Measurements from ENCODE around the gene WNK4. TPM values are rescaled to one million over a fixed set of nuclear protein-coding genes. Genes with fewer than 3 reads are reported as not detected.

WNK4 gene
- total RNA-seq, 1 donor from 2014 or later, result 2.4 TPM

- DNase-seq (ENCODE audit: low read depth in 2 of 2), result no peak
Measured at GRCh38 chr17:42796066-42796758, 15.8 kb downstream of the WNK4 start.

GRCh38 chr17:42797067-42798007 lies 16.9 kb downstream of the WNK4 start:
- DNase-seq (ENCODE audit: low read depth in 2 of 2), result no peak

DNA sequence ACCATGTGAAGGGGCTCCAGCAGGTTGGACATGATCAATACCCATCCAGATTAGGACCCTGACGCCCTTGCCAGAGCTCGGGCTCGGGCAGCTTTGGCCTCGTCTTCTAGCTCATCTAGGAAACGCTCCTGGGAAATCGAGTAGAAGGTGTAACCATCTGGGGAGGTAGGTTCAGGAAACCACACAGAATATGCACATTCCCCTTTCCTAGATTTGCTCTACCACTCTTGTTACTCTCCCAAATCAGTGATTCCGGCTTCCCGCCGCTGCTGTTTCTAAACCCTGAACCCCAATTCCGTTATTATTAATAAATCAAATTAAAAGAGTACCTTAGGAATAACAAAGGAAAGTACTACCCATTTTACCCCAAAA lies 17.6 kb downstream of the WNK4 start:
- DNase-seq (ENCODE audit: low read depth in 2 of 2), result no peak

DNA sequence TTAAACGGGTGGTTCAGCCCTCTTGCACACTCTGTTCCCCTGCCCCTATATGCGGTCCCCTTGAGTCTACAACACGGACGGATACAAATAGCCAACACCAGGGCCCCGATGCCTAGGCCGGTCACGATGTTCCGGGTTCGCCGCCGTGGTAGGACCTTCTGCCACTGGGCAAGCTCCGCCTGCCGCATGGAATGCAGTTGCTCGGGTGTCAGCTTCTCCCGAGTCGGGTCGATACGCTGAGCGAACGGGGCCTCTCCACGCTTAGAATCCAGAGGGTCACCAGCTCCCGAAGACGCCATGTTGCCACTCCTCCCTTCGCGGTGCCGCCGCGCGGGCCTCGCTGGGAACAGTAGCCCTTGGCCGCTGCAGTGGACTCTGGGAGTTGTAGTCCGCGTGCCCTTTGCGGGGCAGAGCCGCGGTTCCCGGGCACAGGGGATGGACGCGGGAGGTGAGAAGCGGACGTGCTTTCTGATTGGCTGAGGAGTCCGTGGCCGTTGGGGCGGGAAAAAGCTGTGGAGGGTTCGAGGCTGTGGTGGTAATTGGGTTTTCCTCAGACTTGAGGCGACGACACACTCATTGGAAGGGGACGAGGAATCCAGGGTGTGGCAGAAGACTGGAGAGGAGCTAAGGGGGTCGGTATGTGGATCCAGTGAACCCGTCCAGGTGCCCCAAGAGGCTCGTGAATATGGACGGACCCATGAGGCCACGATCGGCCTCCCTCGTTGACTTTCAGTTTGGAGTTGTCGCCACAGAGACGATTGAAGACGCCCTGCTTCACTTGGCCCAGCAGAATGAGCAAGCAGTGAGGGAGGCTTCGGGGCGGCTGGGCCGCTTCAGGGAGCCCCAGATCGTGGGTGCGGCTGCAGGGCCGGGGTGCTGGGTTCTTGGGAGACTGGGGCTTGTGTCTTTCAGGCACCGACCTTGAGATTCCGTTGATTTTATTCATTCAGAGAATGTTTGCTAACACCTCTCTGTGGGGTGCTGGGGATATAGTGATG lies 18.3 kb downstream of the WNK4 start, which contains the start of the genes CNTD1 and COA3:
TSS of gene CNTD1 (plus strand) at position 479 of the 998 bp plus-strand sequence. CDS start at position 686, 207 bp downstream.
TSS of gene COA3 (minus strand) at position 322 of the 998 bp plus-strand sequence. CDS start at position 299, 23 bp downstream.
- DNase-seq (ENCODE audit: low read depth in 2 of 2), result peak; percentile 69 to 87

- DNase-seq (ENCODE audit: low read depth in 2 of 2), result no peak
Measured at GRCh38 chr17:42803074-42803883, 22.9 kb downstream of the WNK4 start.

GRCh38 chr17:42804918-42805367 lies 24.5 kb downstream of the WNK4 start:
- no peak for DNase-seq (ENCODE audit: low read depth in 2 of 2)

GRCh38 chr17:42806249-42806648 lies 25.8 kb downstream of the WNK4 start:
- no peak for DNase-seq (ENCODE audit: low read depth in 2 of 2)

- DNase-seq (ENCODE audit: low read depth in 2 of 2), result no peak
Measured at GRCh38 chr17:42809250-42809649, 28.8 kb downstream of the WNK4 start.

- DNase-seq (ENCODE audit: low read depth in 2 of 2), result peak in 1 of 2 donors; percentile 79
Measured at GRCh38 chr17:42814633-42815399, 34.4 kb downstream of the WNK4 start.

GRCh38 chr17:42817866-42818265 lies 37.5 kb downstream of the WNK4 start:
- DNase-seq (ENCODE audit: low read depth in 2 of 2), result peak in 1 of 2 donors; percentile 23

- no peak for DNase-seq (ENCODE audit: low read depth in 2 of 2)
Measured at GRCh38 chr17:42818379-42818778, 38.0 kb downstream of the WNK4 start.

GRCh38 chr17:42819939-42820535 lies 39.6 kb downstream of the WNK4 start:
- DNase-seq (ENCODE audit: low read depth in 2 of 2), result peak; percentile 48 to 78

DNA sequence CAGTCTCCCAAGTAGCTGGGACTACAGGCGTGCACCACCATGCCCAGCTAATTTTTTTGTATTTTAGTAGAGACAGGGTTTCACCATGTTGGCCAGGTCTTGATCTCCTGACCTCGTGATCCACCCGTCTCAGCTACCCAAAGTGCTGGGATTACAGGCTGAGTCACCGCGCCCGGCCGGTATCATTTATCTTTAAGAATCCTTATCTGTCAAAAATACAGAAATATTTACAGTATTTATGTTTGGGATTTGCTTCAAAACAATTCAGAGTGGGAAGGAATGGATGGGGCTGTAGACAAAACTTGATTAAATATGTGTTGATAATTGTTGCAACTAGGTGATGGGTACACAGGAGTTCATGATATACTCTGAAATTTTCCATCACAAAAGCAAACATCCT lies 40.8 kb downstream of the WNK4 start:
- DNase-seq (ENCODE audit: low read depth in 2 of 2), result no peak

GRCh38 chr17:42827472-42827871 lies 47.1 kb downstream of the WNK4 start:
- DNase-seq (ENCODE audit: low read depth in 2 of 2), result no peak

- DNase-seq (ENCODE audit: low read depth in 2 of 2), result no peak
Measured at GRCh38 chr17:42830971-42831370, 50.6 kb downstream of the WNK4 start.

DNA sequence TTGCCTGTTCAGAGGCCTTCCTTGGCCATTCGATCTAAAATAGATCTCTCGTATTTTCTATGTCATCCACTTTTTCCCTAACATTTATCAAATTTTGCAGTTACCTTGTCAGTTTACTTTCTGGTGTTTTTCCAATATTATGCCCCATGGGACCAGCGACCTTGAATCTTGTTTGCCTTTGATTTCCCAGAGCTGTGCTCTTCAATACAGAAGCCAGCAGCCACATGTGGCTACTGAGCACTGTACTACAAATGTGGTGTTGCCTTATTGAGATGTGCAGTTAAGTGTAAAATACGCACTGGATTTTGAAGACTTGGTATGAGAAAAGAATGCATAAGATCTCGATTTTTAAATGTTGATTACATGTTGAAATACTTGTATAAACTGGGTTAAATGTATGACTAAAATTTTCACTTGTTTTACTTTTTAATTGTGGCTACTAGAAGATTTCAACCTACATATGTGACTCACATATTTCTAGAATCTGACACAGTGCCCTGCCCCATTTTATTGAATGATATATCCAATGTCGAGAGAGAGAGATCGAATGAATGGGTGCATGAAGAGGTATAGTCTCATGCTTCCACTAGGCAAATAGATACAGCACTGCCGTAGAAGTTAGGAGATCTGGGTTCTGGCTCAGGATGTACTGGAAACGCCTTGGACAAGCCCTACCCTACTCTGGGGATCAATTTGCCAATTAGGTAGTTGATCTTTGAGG lies 52.0 kb downstream of the WNK4 start:
- no peak for DNase-seq (ENCODE audit: low read depth in 2 of 2)

DNA sequence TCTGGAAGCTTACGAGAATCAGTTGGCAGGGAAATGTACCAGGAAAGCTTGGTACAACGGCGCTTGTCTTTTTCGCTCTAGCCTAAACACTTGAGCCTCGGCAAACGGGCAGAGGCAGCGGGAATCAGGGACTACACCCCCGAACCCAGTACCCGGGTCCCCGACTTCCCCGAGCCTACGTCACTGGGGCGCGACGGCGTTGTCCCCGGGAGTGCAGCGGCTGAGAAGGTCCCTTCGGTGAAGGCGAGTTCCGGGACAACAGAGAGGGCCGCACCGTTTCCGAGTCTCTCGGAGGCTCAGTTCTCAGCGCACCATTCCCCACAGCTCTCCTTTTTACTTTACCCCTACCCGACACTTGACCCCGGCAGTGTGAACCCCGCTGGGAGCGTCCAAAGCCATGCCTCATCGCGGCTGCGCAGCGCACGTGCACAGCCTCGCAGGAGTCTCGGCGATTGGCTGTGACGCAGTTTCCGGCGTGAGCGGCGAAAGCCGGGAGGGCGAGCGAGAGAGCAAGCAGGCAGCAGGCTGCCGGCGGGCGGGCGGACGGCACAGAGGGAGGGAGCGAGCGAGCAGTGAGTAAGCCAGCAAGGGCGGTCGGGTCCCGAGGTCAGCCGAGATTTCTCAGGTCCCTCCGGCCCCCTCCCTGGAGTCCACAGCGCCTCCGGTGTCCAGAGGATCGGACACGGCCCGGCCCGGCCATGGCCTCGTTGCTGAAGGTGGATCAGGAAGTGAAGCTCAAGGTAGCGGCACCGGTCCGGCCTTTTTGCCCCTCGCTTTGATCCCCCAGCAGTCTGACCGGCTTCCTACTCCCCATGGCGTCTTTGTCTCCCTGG lies 52.7 kb downstream of the WNK4 start, which contains the start of gene PSME3:
TSS of gene PSME3 (plus strand) at position 464 of the 833 bp plus-strand sequence. CDS start at position 699, 235 bp downstream.
- DNase-seq (ENCODE audit: low read depth in 2 of 2), result peak; percentile 78 to 88
